ENCODE results near the gene ZBTB48. TPM values are rescaled to one million over a fixed set of nuclear protein-coding genes. Genes with fewer than 3 reads are reported as not detected.

The ZBTB48 gene
- total and polyA plus RNA-seq, 7 donors, result 14.4 to 31.3 (median 17.6) TPM

DNA sequence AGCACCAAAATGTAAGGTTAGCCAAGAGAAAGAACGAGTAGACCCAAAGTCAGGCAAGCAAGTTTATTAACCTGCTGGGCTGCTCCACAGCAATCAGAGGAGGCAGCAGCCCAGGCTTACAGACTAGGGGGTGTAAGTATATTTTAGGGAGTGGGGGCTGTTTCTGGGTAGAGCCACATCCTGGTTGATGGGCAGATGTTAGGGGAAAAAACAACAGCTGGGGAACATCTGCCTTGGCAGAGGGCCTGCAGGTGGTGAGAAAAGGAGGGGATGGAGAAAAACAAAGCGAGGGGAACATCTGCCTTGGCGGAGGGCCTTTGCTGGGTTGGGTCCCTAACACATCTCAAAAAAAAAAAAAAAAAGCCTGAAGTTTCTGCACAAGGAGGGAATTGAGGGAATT, 9.7 kb upstream of the ZBTB48 start:
- intact Hi-C loops (cut with DNase I), result no loop called here
- WGBS, 2 donors, result 71 to 72% methylated on average over 3 of the region's 3 CpGs
- no peak overlapping the region for H3K27ac ChIP-seq
- H3K36me3 ChIP-seq, result no peaks in the 10 kb centered on the region
- H3K27me3 ChIP-seq, result no peaks in the 10 kb centered on the region
- H3K4me1 ChIP-seq, result no peaks in the 10 kb centered on the region
- H3K9me3 ChIP-seq, result no peaks in the 10 kb centered on the region
- no peak for DNase-seq
- H3K4me3 ChIP-seq, result no peak overlapping the region
- TF ChIP-seq CTCF (IDR thresholded peaks at IDR 0.05) (no peak), EP300 (IDR thresholded peaks at IDR 0.05) (no peak)

- TF ChIP-seq CTCF (IDR thresholded peaks at IDR 0.05) (no peak), POLR2AphosphoS5 (IDR thresholded peaks at IDR 0.05) (no peak), POLR2A (IDR thresholded peaks at IDR 0.05) (no peak), EP300 (IDR thresholded peaks at IDR 0.05) (no peak)
- WGBS, 2 donors, result 78% methylated on average over 5 of the region's 5 CpGs
- Histone ChIP-seq H3K4me3 (no peak overlapping the region), H3K36me3 (no peaks in the 10 kb centered on the region), H3K4me1 (no peaks in the 10 kb centered on the region), H3K27me3 (no peaks in the 10 kb centered on the region), H3K27ac (no peak overlapping the region), H3K9me3 (no peaks in the 10 kb centered on the region)
- intact Hi-C loops (cut with DNase I), result no loop called here
- DNase-seq, result no peak
Measured at GRCh38 chr1:6570987-6571386, 8.8 kb upstream of the ZBTB48 start.

DNA sequence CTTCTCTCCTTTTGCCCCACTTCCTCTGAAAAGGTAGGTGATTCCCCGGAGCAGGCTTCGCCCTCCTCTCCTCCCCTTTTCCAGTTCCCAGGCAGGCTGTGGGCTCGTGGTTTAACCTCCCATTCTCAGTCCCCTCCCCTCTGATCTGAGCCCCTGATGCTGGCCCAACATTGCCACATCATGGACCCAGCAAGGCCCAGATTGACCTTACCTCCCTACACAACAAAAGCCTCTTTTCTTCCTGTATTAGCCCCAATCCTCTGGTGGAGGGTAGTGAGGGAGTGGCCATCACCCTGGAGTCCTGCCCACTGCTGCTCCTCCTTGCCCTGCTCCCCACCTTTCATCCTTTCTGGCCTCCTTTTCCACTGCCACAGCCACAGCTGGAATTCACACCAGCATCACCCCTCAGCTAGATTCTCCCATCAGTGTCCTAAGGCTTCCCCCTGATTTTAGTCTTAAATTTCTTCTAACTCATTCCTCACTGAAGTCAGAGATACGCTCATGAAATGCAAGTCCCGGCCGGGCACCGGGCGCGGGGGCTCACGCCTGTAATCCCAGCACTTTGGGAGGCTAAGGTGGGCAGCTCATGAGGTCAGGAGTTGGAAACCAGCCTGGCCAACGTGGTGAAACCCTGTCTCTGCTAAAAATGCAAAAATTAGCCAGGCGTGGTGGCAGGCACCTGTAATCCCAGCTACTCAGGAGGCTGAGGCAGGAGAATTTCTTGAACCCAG, 7.0 kb upstream of the ZBTB48 start:
- Histone ChIP-seq H3K4me3 (no peak overlapping the region), H3K9me3 (no peaks in the 10 kb centered on the region), H3K27me3 (no peaks in the 10 kb centered on the region), H3K4me1 (no peaks in the 10 kb centered on the region), H3K36me3 (no peaks in the 10 kb centered on the region), H3K27ac (no peak overlapping the region)
- no peak for DNase-seq
- WGBS, 2 donors, result 70 to 82% methylated on average over 12 of the region's 12 CpGs
- intact Hi-C loops (cut with DNase I), result no loop called here
- TF ChIP-seq POLR2A (IDR thresholded peaks at IDR 0.05) (no peak), CTCF (IDR thresholded peaks at IDR 0.05) (no peak), EP300 (IDR thresholded peaks at IDR 0.05) (no peak), POLR2AphosphoS5 (IDR thresholded peaks at IDR 0.05) (no peak)

DNA sequence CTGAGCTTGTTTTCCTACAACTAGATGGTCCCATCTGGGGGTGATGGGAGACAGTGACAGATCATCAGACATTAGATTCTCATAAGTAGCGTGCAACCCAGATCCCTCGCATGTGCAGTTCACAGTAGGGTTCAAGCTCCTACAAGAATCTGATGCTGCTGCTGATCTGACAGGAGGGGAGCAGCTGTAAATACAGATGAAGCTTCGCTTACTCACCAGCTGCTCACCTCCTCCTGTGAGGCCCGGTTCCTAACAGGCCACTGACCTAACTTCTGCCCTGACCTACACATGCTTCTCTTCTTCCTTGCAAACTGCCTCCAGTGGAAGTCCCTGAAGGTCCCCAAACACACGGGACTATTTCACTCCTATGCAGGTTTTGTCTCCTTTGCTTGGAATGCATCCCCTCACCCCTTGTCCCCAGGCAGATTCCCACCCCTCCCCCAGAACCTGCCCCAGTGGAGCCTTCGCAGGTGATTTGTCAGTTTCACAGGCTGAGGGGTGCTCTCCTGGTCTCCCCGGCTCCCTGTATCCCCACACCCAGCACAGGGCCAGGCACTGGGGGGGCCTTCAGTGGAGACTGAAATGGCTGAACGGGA, 5.7 kb upstream of the ZBTB48 start:
- WGBS, 2 donors, result 87 to 89% methylated on average over 8 of the region's 8 CpGs
- Histone ChIP-seq H3K4me3 (no peak overlapping the region), H3K9me3 (no peaks in the 10 kb centered on the region), H3K27ac (no peak overlapping the region), H3K36me3 (no peaks in the 10 kb centered on the region), H3K27me3 (no peaks in the 10 kb centered on the region), H3K4me1 (peaks cover 0 to 5% (median 5%) of the 10 kb centered on the region in 4 donors)
- intact Hi-C loops (cut with DNase I), result no loop called here
- no peak for TF ChIP-seq EP300 (IDR thresholded peaks at IDR 0.05)
- DNase-seq, result no peak

DNA sequence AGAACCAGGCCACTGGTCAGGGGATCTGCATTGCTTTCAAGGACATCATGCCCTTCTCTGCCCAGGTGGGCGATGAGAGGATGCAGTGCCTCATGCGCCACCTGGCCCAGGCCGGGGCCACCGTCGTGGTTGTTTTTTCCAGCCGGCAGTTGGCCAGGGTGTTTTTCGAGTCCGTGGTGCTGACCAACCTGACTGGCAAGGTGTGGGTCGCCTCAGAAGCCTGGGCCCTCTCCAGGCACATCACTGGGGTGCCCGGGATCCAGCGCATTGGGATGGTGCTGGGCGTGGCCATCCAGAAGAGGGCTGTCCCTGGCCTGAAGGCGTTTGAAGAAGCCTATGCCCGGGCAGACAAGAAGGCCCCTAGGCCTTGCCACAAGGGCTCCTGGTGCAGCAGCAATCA, 5.0 kb upstream of the ZBTB48 start:
- intact Hi-C loops (cut with DNase I), result no loop called here
- Histone ChIP-seq H3K4me1 (peaks cover 0 to 10% (median 9%) of the 10 kb centered on the region in 4 donors), H3K27me3 (no peaks in the 10 kb centered on the region), H3K27ac (no peak overlapping the region), H3K9me3 (no peaks in the 10 kb centered on the region), H3K36me3 (no peaks in the 10 kb centered on the region), H3K4me3 (no peak overlapping the region)
- no peak for DNase-seq
- TF ChIP-seq POLR2A (IDR thresholded peaks at IDR 0.05), result no peak
- no peak for TF ChIP-seq EP300 (IDR thresholded peaks at IDR 0.05)
- TF ChIP-seq POLR2AphosphoS5 (IDR thresholded peaks at IDR 0.05), result no peak
- TF ChIP-seq CTCF (IDR thresholded peaks at IDR 0.05), result no peak
- 82 to 91% methylated on average over 14 of the region's 14 CpGs for WGBS, 2 donors

All from sigmoid colon (tissue), 7 donors.